ENCODE measurements around the gene CHCHD3.
"Not testable (repeated sequence)": the region's sequence is repeated elsewhere in the genome, so short reads cannot be mapped to it uniquely, and the experiment has no call there.

CHCHD3 gene

DNA sequence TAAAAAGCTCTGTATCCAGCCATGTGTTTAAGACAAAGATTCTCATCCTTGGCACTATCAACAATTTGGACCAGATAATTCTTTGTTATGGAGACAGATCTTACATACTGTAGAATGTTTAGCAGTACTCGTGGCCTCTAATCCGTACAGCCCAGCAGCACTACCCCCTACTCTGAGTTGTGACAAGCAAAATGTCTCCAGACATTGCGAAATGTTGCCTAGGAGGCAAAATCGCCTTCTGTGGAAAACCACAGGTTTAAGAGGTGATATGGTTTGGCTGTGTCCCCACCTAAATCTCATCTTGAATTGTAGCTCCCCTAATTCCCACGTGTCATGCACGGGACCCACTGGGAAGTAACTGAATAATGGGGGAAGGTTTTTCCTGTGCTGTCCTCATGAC, 186.7 kb downstream of the CHCHD3 start:
- DNase-seq, result no peak

DNA sequence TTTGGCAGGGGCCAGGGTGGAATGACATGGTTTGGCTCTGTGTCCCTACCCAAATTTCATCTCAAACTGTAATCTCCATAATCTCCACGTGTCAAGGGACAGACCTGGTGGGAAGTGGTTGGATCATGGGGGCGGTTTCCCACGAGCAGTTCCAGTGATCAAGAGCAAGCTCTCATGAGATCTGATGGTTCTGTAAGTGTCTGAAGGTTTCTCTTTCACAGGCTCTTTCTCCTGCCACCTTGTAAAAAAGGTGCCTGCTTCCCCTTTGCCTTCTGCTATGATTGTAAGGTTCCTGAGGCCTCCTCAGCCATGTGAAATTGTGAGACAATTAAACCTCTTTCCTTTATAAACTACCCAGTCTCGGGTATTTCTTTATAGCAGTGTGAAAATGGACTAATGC, 188.3 kb downstream of the CHCHD3 start:
- DNase-seq, result no peak

DNA sequence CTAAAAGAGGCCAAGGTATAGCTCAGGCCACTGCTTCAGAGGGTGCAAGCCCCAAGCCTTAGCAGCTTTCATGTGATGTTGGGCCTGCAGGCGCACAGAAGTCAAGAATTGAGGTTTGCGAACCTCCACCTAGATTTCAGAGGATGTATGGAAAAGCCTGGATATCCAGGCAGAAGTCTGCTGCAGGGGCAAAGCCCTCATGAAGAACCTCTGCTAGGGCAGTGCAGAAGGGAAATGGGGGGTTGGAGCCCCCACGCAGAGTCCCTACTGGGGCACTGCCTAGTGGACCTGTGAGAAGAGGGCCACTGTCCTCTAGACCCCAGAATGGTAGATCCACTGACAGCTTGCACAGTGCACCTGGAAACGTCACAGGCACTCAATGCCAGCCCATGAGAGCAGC, 189.1 kb downstream of the CHCHD3 start:
- not testable (repeated sequence) for DNase-seq

DNA sequence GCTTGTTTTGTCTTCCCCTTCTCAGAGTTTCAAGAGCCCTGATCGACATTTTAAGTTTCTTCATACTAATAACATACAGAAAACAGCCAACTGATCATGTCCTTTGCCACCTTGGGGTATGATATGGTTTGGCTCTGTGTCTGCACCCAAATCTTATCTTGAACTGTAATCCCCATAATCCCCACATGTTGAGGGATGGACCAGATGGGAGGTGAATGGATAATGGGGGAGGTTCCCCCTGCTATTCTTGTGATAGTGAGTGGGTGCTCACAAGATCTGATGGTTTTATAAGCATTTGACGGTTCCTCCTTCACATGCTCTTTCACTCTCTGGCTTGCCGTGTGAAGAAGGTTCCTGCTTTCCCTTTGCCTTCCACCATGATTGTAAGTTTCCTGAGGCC, 190.3 kb downstream of the CHCHD3 start:
- DNase-seq, result no peak

DNA sequence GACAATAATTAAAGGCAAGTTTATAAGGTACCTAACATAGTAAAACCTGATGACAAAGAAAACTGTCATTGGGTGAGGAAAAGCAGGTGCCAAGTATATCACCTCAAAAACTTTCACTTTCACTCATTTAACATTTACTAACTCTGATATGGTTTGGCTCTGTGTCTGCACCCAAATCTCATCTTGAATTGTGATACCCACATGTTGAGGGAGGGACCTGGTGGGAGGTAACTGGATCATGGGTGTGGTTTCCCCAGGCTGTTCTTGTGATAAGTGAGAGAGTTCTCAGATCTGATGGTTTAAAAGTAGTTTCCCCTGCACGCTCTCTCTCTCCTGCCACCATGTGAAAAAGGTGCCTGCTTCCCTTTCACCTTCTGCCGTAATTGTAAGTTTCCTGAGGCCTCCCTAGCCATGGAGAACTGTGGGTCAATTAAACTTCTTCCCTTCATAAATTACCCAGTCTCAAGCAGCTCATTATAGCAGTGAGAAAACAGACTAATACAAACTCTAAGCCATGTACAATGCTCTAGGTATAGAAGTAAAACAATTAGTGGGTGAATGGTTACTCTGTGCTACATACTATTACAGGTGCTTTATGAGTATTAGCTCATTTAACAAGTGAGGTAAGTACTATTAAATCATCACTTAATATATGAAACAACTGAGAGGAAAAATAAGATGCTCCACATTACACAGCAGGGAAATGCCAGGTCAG, 199.0 kb downstream of the CHCHD3 start:
- DNase-seq, result peak; percentile 31

DNA sequence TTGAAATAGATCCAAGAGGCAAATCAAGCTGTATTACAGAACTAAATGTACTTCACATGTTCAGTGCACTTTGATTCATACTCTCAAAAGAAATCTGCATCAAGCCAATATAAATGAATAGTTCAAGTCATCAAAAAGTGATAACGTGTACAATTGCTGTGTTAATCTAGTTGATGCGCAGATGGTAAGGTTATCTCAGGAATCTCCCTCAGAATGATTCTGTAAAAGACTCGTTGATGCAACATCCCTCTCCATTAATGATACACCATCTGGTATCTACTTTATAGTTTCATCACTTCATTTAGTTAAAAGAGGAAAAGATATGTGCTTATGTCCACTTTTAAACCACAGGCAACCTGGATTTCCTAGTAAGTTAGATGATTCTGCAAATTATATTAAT, 200.6 kb downstream of the CHCHD3 start:
- DNase-seq, result no peak

DNA sequence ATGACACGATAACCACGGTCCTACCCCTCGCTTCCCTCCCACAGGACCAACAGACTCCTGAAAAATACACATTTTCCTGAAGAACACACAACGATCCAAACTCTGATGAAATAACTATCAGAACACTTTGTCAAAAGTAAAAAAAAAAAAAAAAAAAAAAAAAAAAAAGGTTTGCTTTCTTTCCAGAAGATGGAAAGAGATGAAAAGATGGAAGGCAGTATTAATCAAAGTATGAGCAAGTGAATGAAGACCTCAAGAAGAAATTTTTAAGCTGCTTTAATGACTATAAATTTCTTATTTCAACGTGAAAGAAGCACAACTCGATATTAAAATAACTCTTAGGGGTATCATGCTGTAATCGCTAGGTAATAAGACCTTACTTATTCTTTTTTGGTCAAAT, 202.3 kb downstream of the CHCHD3 start:
- no peak for DNase-seq

DNA sequence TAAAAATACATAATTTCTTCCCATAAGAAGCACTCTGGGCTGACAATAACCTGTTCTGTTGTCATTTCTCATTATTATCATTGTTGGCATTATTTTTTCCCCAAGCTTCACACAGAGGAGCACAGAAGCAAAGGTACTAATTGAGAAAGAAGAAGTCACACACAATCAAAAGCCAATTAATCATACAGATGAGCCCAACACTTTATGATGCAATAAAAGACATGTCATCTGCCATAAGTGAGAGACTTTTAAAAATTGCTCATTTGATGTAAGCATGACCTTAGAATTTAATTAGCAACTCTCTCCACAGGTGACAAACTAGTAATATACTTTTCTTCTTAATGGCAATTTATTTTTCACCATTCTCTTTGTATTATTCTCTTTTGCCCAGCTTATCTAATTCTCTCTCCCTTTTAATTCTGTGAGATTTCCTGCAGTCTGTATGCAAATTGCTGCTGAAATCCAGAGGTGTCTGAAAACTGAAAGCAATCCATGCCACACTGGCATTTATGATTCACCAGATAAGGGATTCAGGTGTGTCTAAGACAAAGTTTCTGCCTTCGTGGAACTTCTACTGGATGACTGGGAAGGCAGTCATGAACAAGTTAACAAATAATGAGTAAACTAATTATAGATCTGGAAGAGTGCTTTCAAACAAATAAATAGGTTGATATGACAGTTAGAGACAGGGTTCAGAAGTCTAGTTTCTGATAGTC, 203.5 kb downstream of the CHCHD3 start:
- no peak for DNase-seq

DNA sequence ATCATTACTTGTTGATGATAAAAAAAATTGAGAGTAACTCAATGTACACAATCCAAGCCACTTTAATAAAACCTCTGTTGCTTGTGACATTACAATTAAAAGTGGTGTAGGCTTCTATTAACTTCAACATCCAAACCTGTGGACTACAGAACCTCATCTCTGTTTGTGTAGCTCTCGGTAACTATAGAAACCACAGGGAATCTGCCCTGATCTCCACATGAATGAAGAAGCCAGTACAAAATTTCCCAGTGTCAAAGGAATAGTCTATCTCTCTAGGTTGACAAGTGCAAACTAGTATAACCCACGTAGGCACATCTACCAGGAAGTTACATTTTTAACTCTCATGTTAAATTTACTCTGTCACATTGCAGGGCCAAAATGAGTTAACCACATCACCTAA, 204.3 kb downstream of the CHCHD3 start:
- DNase-seq, result no peak

DNA sequence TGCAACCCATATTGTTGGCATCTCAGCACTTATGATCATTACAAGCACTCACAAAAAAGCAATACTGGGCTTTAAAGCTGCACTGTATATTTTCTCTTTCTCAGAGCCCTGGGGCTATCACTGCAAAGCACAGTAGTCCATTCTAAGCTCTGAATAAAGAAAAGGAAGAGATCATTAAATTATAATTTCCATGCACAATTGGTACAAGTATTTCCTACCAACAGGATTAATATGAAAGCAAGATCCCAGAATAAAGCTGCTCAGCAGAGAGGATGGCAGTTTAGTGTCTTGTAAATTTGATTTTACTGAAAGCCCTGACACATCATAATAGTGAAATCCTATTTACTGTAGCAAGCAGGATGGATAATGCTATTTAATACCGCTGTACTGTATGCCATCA, 205.3 kb downstream of the CHCHD3 start:
- no peak for DNase-seq

DNA sequence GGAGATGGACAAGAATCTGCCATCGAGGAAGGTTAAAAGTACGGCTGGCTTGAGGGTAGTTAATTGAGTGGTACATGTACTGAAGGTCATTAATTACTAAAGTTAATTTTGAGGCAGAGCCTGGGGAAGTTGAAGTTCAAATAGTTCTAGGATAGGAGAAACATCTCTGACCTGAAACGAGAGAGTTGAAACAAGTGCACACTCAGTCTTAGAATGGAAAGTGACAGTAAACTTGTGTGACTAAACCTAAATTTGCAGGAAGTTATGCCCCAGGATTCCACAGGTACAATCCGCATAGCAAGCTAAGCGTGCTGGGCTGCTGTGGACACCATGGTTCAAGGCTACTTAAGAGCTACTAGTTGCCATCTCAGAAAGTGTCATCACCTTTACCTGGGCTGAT, 209.9 kb downstream of the CHCHD3 start:
- no peak for DNase-seq

DNA sequence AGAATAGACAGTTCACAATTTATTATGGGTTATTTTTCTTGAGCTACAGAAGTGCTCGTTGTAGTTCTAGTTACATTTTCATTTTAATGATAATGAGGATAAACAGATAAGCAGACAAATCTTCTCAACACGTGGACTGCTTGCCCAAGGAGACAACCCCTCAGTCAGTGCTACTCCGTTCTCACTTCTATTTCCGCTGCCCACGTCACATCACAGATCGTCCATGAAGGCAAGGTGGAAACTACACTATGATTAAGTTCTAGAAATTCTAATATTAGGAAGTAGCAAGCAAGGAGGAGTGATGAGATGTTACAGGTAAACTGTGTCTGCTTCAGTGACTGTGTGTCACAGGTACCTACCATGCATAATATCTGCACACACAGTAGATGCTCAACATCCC, 210.5 kb downstream of the CHCHD3 start:
- no peak for DNase-seq

DNA sequence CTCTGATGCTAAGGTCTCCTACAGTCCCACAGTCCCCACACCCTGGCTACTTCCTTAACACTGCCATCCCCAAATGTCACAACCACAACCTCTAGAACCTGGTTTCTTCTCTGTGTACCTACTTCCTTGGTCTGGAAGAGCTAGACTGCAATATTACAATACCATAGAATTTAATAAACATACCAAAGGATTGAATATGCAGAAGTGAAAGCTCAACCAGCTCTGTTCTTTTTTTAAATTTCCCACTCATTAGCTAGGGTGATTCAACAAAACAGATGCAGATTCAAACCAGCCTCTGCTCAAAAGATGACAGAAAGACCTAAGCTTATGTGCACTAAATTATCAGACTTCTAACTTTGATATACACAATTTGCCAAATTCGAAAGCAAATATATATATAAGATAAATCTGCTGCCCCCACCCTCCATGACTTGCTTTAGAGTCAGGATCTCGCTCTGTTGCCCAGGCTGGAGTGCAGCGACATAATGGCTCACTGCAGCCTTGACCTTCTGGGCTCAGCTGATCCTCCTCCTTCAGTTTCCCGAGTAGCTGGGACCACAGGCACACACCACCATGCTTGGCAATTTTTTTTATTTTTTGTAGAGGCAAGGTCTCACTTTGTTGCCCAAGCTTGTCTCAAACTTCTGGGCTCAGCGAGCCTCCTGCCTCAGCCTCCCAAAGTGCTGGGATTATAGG, 212.6 kb downstream of the CHCHD3 start:
- DNase-seq, result no peak

DNA sequence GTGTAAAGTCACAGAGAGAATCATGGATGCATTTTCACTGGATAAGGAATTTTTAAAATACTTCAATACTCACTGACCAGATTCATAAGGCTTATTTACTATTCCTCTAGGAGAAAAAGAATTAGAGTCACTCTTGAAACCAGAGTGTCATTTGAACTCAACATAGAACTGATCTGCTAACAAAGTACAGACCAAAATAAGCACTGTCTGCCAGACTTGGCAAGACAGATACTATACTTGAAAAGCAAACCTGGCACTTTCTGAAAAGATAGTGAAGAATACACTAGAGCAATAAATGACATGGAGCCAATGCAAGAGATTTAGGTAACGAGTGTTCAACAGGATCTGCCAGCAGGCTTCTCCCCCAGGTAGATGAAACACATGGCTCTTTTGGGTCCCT, 215.3 kb downstream of the CHCHD3 start:
- no peak for DNase-seq

DNA sequence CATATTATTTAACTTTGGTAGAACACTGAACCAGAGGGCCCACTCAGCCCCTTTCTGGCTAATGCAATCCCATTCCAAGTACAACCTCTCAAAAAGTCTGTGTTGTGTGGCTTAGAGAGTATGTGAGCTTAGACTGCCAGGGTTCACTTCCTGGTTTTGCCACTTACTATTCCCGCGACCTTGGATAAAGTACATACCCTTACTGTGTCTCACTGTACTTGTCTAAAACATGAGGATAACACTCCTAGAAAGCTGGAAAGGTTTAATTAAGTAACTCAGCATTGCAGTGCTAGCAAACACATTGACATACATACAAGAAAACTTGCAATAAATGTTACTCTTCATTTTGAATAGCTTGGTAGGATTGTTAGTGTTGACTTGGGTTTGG, 215.8 kb downstream of the CHCHD3 start:
- no peak for DNase-seq

DNA sequence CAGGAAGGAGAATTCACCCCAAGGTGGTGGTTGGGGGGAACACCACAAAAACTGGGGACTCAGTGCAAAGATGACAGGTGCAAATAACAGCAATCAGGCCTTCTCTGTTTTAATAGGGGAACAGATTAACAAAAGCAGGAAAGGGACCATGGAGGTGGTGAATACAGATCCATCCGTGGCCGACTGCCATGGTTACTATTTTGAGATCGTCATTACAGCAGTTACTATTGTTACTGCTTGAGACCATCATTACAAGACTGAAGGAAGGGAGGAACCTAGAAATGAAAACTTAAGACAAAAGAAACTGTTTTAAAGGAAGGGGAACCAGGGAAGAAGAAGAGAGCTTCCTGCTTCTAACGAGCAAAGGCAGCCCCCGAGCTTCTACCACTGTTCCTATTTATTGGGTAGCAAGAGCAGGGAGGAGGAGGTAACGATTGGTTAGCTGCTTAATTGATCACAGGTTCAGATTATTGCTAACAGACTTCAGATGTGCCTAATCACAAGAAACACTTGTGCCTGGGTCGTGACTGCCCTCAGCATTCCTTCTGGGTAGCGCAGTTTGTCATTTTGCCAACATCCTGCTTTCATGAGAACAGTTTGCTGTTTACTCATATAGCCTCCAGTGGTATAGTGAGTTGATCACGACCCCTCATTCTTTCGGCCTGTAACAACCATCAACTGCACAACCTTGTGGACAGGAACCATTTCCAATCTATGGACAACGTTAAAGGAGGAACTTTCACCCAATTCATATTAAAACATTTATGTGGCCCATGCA, 216.3 kb downstream of the CHCHD3 start:
- no peak for DNase-seq

DNA sequence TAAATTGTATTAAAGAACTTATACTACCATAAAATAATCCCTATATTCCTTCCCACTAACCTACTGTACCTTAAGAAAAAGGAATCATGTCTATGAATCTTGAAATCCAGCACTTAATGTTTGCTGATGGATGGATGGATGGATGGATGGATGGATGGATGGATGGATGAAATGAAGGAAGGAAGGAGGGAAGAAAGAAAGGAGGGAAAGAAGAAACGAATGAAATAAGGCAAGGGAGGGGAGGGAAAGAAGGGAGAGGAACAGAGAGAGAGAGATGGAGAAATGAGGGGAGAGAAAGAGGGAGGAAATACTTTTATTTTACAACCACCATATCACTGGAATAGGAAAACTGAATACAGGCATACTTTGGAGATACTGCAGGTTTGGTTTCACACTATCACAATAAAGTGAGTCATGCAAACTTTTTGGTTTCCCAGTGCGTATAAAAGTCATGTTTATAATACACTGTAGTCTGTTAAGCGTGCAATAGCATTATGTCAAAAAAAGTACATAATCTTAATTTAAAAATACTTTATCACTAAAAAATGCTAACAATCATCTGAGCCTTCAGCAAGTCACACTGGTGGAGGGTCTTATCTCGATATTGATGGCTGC, 219.8 kb downstream of the CHCHD3 start:
- no peak for DNase-seq

DNA sequence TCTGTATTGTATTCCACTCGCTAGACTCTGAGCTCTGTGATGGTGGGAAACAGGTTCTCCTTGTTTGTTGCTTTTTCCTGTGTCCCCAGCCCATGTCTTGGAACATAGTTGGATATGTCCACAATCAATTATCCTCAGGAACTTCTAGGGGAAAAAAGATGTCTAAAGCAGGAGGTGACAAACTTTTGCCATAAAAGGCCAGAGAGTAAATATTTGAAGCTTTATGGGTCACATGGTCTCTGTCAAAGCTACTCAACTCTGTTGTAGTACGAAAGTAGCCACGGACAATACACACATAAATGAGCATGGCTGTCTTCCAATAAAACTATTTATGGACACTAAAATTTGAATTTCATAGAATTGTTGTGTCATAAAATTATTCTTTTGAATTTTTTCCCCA, 220.5 kb downstream of the CHCHD3 start:
- no peak for DNase-seq

DNA sequence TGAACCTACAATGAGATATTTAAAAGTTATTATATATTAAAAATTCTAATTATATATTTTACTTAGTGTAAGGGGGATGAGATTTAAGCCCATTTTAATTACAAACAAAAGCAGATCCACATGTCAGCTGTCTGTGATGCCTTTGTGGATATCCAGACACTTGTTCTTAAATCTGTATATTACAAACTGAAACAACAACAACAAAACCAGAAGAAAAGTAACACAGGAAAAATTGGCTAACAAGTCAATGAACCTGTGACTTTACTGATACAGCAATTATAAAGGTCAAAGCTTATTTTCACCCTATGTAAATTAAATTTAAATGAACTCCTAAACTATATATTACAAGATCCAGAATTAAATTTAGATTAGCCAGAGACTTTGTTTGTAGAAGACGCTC, 222.7 kb downstream of the CHCHD3 start:
- no peak for DNase-seq

DNA sequence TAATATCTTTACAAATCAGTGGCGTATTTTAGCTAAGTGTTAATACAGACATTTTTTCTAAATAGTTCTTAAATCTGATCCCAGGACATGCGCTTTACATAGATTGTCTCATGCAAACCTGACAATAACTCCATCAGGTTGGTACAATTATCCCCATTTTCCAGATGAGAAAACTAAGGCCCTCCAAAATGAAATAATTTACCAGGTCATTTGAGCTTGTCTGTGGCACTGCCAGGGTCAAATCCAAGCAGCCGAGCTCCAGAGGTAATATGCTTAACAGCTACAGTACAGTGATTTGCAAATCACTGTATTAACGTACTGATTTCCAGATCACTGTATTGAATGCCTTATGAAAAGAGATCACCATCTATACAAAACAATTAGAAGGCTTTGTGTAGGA, 223.1 kb downstream of the CHCHD3 start:
- no peak for DNase-seq

DNA sequence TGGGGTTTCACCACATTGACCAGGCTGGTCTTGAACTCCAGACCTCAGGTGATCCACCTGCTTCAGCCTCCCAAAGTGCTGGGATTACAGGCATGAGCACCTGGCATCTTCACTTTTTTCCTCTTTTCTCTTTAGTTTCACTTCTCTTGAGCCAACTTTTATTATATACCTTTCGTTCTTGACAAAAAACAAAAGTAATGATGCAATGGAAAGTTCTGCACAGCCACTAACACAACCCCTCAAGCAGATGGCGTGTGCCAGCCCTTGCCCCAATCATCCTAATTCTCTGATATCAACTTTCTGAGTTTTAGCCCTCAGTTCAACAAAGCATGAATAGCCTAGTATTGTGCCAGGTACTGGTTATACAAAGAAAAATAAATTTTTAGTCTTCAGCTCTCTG, 223.6 kb downstream of the CHCHD3 start:
- DNase-seq, result no peak

DNA sequence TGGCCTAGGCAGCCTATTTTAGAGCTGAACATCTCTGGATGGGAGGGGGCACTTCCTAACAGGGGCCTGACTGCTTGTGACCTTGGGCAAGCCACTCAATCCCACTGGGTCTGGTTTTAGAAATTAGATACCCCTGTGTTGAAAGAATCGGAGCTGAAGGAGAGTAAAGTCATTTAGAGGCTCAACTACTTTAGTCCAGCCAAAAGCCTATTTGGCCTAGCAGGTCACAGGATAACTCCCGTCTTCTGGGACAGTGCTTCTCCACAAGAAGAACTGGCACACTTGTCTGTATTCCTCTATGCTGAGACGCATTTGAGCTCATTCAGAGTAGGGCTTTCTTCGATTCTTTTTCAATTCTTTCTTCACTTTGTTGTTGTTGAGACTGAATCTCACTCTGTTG, 224.2 kb downstream of the CHCHD3 start:
- no peak for DNase-seq

DNA sequence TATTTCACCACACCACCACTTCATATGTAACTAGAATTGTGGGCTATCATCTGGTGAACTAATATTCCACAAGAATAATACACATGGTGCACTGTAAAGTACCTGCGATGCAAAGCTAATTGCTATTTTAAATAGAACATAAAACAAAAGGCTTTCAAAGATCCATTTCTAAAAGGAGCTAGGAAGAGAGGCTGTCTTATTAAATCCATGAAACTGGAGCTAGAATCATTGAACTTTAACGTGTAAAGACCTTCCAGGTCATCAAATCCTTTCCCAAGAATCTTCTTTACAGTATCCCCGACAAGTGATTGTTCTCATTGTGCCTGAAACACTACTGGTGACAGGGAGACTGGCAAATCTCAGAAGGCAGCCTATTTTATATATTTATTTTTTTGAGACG, 224.9 kb downstream of the CHCHD3 start:
- no peak for DNase-seq
